ENCODE data around the gene ANXA1. TPM values are rescaled to one million over a fixed set of nuclear protein-coding genes. Genes with fewer than 3 reads are reported as not detected.

ANXA1 gene, protein sequence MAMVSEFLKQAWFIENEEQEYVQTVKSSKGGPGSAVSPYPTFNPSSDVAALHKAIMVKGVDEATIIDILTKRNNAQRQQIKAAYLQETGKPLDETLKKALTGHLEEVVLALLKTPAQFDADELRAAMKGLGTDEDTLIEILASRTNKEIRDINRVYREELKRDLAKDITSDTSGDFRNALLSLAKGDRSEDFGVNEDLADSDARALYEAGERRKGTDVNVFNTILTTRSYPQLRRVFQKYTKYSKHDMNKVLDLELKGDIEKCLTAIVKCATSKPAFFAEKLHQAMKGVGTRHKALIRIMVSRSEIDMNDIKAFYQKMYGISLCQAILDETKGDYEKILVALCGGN
- 21.9 TPM for total RNA-seq

GRCh38 chr9:73151653-73152542 lies at the start of gene ANXA1:
TSS of gene ANXA1 (plus strand) at chr9:73151865. CDS start at chr9:73158536, 6,671 bp downstream.

Other genes starting within 250 kb of the ANXA1 start
- 20.8 TPM for gene ALDH1A1, start 198.8 kb upstream of the ANXA1 start, total RNA-seq